Keratinocyte (primary cell): Measurements from ENCODE around the gene PDE6D. TPM values are rescaled to one million over a fixed set of nuclear protein-coding genes. Genes with fewer than 3 reads are reported as not detected.
A peak's percentile ranks its signal among the peaks of the same experiment; 100 is the strongest.

ENCODE experiments used
- DNase-seq: peaks from one replicate; pipeline ENCODE4 v3.0.0-alpha.2; 2011; ENCODE audit warnings: low read depth, missing footprints, low spot score
- FAIRE-seq: peaks from 2 replicates; lab custom pipeline; 2011; peaks lifted over from hg19 to GRCh38; lab: Jason Lieb, UNC
- H2AFZ ChIP-seq: 2 replicates; pipeline ENCODE4 v1.6.0; 2012; ENCODE audit warnings: low read length, control low read depth, inconsistent platforms; ENCODE audit not compliant: control insufficient read depth
- H3K27ac ChIP-seq: 2 replicates; pipeline ENCODE4 v1.5.1; 2011; ENCODE audit warnings: low read length; ENCODE audit not compliant: control insufficient read depth, insufficient read depth
- H3K27me3 ChIP-seq: 3 replicates; pipeline ENCODE4 v1.6.0; 2011; ENCODE audit warnings: low read length; ENCODE audit not compliant: control insufficient read depth, insufficient read depth; ENCODE audit errors: extremely low read depth
- H3K36me3 ChIP-seq, 2 experiments: 2 replicates in 1 of 2; 3 replicates in 1 of 2; pipeline ENCODE4 v1.5.1; 2011; ENCODE audit warnings: low read length in 2 of 2, mild to moderate bottlenecking in 1 of 2; ENCODE audit not compliant: control insufficient read depth in 2 of 2, insufficient read depth in 2 of 2; ENCODE audit errors: extremely low read depth in 1 of 2
- H3K4me1 ChIP-seq: 3 replicates; pipeline ENCODE4 v1.5.1; 2011; ENCODE audit warnings: low read length; ENCODE audit not compliant: control insufficient read depth, insufficient read depth; ENCODE audit errors: extremely low read depth
- H3K4me2 ChIP-seq: 3 replicates; pipeline ENCODE4 v1.6.0; 2011; ENCODE audit warnings: low read depth, low read length; ENCODE audit not compliant: control insufficient read depth, insufficient read depth; ENCODE audit errors: extremely low read depth
- H3K4me3 ChIP-seq, 3 experiments: fragments of 200-600 bp in 1 of 3; sonication (generic) in 1 of 3; 2 replicates in 2 of 3; 3 replicates in 1 of 3; pipeline ENCODE4 v1.5.1; 2011 to 2016; ENCODE audit warnings: low read length in 3 of 3, mild to moderate bottlenecking in 3 of 3, control low read depth in 2 of 3, inconsistent platforms in 1 of 3, low read depth in 1 of 3, mixed read lengths in 1 of 3, mixed run types in 1 of 3, moderate library complexity in 1 of 3; ENCODE audit not compliant: control insufficient read depth in 2 of 3, insufficient read depth in 2 of 3; ENCODE audit errors: extremely low read depth in 1 of 3
- H3K79me2 ChIP-seq: 2 replicates; pipeline ENCODE4 v1.6.0; 2012; ENCODE audit warnings: low read length; ENCODE audit not compliant: control insufficient read depth, insufficient read depth
- H3K9ac ChIP-seq: 3 replicates; pipeline ENCODE4 v1.6.0; 2011; ENCODE audit warnings: low read length; ENCODE audit not compliant: control insufficient read depth, insufficient read depth; ENCODE audit errors: extremely low read depth
- H3K9me1 ChIP-seq: 3 replicates; pipeline ENCODE4 v1.6.0; 2011; ENCODE audit warnings: low read length; ENCODE audit not compliant: control insufficient read depth, insufficient read depth; ENCODE audit errors: extremely low read depth
- H3K9me3 ChIP-seq: 2 replicates; pipeline ENCODE4 v1.5.1; 2012; ENCODE audit warnings: low read depth, low read length; ENCODE audit not compliant: control insufficient read depth
- H4K20me1 ChIP-seq: 3 replicates; pipeline ENCODE4 v1.6.0; 2011; ENCODE audit warnings: low read length; ENCODE audit not compliant: control insufficient read depth, insufficient read depth; ENCODE audit errors: extremely low read depth
- EZH2 ChIP-seq: IDR thresholded peaks from one replicate; pipeline ENCODE4 v1.6.1; 2012; ENCODE audit warnings: inconsistent platforms, mild to moderate bottlenecking, low read length, moderate library complexity
- dilution Hi-C: fragments of 300-500 bp; cut with MboI; formaldehyde crosslinking; loops from one replicate; pipeline ENCODE4 v1.7.0; 2020; ENCODE audit warnings: low sequenced_read_pairs; ENCODE audit not compliant: extremely low pct_ligation_motif_present
- polyA plus RNA-seq, 5 experiments: library from polyadenylated mRNA; depleted of rRNA in 3 of 5; stranded (reverse) in 3 of 5; stranded (forward) in 1 of 5; unstranded in 1 of 5; fragments of >200 nt; gene quantifications; 1 replicate in 1 of 5; 2 replicates in 3 of 5; 3 replicates in 1 of 5; pipeline versions ENCODE4 v1.2.1 to v1.2.3, GENCODE V29; 2011 to 2012; ENCODE audit warnings: missing spikeins in 2 of 5, low read depth in 1 of 5, low replicate concordance in 1 of 5
- TF ChIP-seq, protein P1 (sequence below), 3 experiments: IDR thresholded peaks in 1 of 3; conservative IDR thresholded peaks in 1 of 3; optimal IDR thresholded peaks in 1 of 3; 2 replicates in 2 of 3; 3 replicates in 1 of 3; pipeline versions ENCODE3 to v1.5.1; 2011; ENCODE audit warnings: low read length in 3 of 3, mild to moderate bottlenecking in 3 of 3, moderate library complexity in 2 of 3, control low read depth in 1 of 3, inconsistent platforms in 1 of 3; ENCODE audit not compliant: insufficient read depth in 2 of 3; ENCODE audit errors: extremely low read depth in 1 of 3

The PDE6D gene
- polyA plus RNA-seq, 1 donor (not counting 4 experiments of a cell fraction or from before 2014, with no cell fraction given): 31.6 TPM

DNA sequence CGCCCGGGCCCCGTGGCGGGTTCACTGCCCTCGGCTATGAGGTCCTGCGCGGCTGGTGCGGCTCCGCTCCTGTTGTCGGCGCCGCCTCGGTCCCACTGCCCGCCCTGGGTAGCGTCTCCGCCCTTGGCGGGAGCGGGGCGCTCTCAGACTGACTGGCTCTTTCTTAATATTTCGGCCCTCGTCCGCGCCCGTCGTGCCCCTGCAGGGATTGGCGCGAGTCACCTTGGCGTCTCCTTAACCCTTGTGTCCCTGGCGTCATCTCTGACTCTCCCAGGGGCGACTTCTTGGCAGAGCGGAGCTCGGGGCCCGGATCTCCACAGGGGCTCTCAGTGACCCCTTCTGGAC, 71.5 kb downstream of the PDE6D start:
- peak overlapping the region; percentile 75 for H3K4me2 ChIP-seq
- peaks cover 46% of the 10 kb centered on the region for H3K79me2 ChIP-seq
- H2AFZ ChIP-seq: no peak overlapping the region
- H3K4me1 ChIP-seq: peaks cover 23% of the 10 kb centered on the region
- H3K9ac ChIP-seq: peak overlapping the region; percentile 92
- peaks cover 30% of the 10 kb centered on the region for H4K20me1 ChIP-seq
- H3K27ac ChIP-seq: peak overlapping the region; percentile 87
- H3K9me3 ChIP-seq: no peaks in the 10 kb centered on the region
- H3K9me1 ChIP-seq: no peaks in the 10 kb centered on the region
- DNase-seq (no peak), FAIRE-seq (no peak)
- dilution Hi-C loops: no loop called here
- peak overlapping the region; percentile 87 to 95 (median 93) for H3K4me3 ChIP-seq
- H3K27me3 ChIP-seq: no peaks in the 10 kb centered on the region
- TF ChIP-seq, protein P1, sequence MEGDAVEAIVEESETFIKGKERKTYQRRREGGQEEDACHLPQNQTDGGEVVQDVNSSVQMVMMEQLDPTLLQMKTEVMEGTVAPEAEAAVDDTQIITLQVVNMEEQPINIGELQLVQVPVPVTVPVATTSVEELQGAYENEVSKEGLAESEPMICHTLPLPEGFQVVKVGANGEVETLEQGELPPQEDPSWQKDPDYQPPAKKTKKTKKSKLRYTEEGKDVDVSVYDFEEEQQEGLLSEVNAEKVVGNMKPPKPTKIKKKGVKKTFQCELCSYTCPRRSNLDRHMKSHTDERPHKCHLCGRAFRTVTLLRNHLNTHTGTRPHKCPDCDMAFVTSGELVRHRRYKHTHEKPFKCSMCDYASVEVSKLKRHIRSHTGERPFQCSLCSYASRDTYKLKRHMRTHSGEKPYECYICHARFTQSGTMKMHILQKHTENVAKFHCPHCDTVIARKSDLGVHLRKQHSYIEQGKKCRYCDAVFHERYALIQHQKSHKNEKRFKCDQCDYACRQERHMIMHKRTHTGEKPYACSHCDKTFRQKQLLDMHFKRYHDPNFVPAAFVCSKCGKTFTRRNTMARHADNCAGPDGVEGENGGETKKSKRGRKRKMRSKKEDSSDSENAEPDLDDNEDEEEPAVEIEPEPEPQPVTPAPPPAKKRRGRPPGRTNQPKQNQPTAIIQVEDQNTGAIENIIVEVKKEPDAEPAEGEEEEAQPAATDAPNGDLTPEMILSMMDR (optimal IDR thresholded peaks at IDR 0.05 in 1 of 3, IDR thresholded peaks at IDR 0.05 in 1 of 3, conservative IDR thresholded peaks at IDR 0.05 in 1 of 3; ENCODE audit: extremely low read depth in 1 of 3, insufficient read depth in 2 of 3, low read length in 3 of 3): no peak
- TF ChIP-seq EZH2: no peak
- peaks cover 9 to 15% of the 10 kb centered on the region in 2 experiments for H3K36me3 ChIP-seq

DNA sequence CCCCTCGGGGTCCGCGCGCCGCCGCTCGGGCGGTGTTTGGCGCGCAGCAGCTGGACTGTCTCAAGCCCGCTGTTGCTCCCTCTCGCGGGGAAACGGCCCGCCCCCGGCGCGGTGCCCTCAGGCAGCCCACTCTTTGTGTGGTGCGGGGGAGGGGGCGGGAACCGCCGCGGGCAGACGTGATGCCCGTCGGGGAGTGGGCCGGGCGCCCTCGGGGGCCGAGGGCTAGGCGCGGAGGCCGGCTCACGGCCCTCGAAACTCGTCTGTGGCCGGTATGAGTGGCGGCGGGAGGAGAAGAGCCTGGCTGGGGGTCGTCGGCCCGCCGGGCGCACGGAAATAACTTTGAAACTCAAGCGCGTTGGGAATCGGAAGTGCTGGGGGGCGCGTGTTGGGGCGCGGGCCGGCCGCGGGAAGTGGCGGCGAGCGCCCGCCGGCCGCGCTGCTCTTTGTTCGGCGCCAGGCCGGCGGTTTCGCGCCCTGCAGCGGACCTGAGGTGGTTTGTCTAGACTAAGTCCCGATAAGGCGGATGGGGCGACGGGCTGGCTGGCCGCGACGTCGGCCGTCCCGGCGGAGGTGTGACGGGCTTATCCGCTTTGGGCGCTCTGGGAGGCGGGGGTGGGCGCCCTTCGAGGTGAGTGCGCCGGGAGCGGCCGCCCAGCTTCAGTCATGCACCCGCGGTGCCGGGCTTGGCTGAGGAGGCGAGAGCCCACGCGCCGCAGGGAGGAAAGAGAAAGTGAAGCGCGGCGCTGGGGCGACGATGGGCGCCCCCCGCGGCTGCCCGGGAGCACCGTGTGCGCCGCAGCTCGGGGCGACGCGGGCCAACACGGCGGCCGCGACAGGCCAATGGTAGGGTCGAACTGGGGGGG, 72.1 kb downstream of the PDE6D start:
- H3K79me2 ChIP-seq: peaks cover 46% of the 10 kb centered on the region
- peaks cover 23% of the 10 kb centered on the region for H3K4me1 ChIP-seq
- dilution Hi-C loops: no loop called here
- no peak overlapping the region for H2AFZ ChIP-seq
- H3K27me3 ChIP-seq: no peaks in the 10 kb centered on the region
- DNase-seq (no peak), FAIRE-seq (no peak)
- H3K27ac ChIP-seq: peak overlapping the region; percentile 87
- H4K20me1 ChIP-seq: peaks cover 24% of the 10 kb centered on the region
- H3K4me3 ChIP-seq: peak overlapping the region; percentile 87 to 95 (median 93)
- H3K9me3 ChIP-seq: no peaks in the 10 kb centered on the region
- no peaks in the 10 kb centered on the region for H3K9me1 ChIP-seq
- TF ChIP-seq, protein P1 (optimal IDR thresholded peaks at IDR 0.05 in 1 of 3, IDR thresholded peaks at IDR 0.05 in 1 of 3, conservative IDR thresholded peaks at IDR 0.05 in 1 of 3; ENCODE audit: extremely low read depth in 1 of 3, insufficient read depth in 2 of 3, low read length in 3 of 3): no peak
- no peak for TF ChIP-seq EZH2
- peaks cover 9 to 15% of the 10 kb centered on the region in 2 experiments for H3K36me3 ChIP-seq
- peak overlapping the region; percentile 92 for H3K9ac ChIP-seq
- H3K4me2 ChIP-seq: peak overlapping the region; percentile 75
